Measurements from ENCODE around the gene FIGN. TPM values are rescaled to one million over a fixed set of nuclear protein-coding genes. Genes with fewer than 3 reads are reported as not detected.

Gene FIGN
- total RNA-seq, 1 donor from 2014 or later, result 12.1 TPM

DNA sequence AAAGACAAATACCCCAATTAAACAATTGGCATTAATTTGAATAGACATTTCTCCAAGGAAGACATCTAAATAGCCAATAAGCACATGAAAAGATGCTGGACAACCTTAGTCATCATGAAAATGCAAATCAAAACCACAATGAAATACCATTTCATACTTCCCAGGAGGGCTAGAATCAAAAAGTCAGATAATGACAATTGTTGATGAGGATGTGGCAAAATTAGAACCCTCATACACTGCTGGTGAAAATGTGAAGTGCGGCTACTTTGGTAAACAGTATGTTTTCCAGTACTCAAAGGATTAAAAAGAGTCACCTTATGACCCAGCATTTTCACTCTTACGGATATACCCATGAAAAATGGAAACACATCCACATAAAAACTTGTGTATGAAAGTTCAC lies 91.6 kb downstream of the FIGN start:
- DNase-seq (ENCODE audit: low spot score), result no peak
- H3K9me3 Mint-ChIP-seq (ENCODE audit: low read depth), result no peaks in the 10 kb centered on the region

DNA sequence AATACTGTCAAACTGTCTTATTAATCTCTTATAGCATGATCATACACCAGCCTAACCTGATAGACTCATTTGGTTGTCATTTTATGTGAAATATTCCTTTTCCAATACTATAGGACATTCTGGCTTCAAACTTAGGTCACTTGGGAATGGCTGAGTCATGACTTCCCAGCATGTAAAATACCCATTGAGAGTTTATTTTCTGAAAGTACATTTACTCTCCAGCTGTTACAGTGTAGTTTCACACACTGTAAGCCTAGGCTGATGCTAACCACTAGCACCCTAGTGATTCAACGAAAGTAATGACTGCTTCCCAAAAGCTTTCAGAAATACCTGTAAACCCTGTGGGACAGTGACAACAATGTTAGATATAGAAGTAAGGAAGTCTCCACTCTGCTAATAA lies 93.8 kb downstream of the FIGN start:
- H3K4me3 Mint-ChIP-seq (ENCODE audit: unreplicated experiment), result no peak overlapping the region
- no peaks in the 10 kb centered on the region for H3K36me3 Mint-ChIP-seq (ENCODE audit: low read depth)
- TF ChIP-seq, protein P1, sequence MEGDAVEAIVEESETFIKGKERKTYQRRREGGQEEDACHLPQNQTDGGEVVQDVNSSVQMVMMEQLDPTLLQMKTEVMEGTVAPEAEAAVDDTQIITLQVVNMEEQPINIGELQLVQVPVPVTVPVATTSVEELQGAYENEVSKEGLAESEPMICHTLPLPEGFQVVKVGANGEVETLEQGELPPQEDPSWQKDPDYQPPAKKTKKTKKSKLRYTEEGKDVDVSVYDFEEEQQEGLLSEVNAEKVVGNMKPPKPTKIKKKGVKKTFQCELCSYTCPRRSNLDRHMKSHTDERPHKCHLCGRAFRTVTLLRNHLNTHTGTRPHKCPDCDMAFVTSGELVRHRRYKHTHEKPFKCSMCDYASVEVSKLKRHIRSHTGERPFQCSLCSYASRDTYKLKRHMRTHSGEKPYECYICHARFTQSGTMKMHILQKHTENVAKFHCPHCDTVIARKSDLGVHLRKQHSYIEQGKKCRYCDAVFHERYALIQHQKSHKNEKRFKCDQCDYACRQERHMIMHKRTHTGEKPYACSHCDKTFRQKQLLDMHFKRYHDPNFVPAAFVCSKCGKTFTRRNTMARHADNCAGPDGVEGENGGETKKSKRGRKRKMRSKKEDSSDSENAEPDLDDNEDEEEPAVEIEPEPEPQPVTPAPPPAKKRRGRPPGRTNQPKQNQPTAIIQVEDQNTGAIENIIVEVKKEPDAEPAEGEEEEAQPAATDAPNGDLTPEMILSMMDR (IDR thresholded peaks at IDR 0.05), result no peak
- no peaks in the 10 kb centered on the region for H3K27me3 Mint-ChIP-seq (ENCODE audit: low read depth)
- no peaks in the 10 kb centered on the region for H3K9me3 Mint-ChIP-seq (ENCODE audit: low read depth)
- peaks cover 36% of the 10 kb centered on the region for H3K4me1 Mint-ChIP-seq (ENCODE audit: low read depth)
- DNase-seq (ENCODE audit: low spot score), result no peak
- H3K27ac Mint-ChIP-seq (ENCODE audit: unreplicated experiment), result peak overlapping the region; percentile 77

More for the DNA sequence above, 91.6 kb downstream of the FIGN start:
- Mint-ChIP-seq H3K27ac (ENCODE audit: unreplicated experiment) (no peak overlapping the region), H3K36me3 (ENCODE audit: low read depth) (no peaks in the 10 kb centered on the region), H3K4me3 (ENCODE audit: unreplicated experiment) (no peak overlapping the region), H3K27me3 (ENCODE audit: low read depth) (no peaks in the 10 kb centered on the region), H3K4me1 (ENCODE audit: low read depth) (peaks cover 34% of the 10 kb centered on the region)
- TF ChIP-seq, protein P1 (IDR thresholded peaks at IDR 0.05), result no peak

DNA sequence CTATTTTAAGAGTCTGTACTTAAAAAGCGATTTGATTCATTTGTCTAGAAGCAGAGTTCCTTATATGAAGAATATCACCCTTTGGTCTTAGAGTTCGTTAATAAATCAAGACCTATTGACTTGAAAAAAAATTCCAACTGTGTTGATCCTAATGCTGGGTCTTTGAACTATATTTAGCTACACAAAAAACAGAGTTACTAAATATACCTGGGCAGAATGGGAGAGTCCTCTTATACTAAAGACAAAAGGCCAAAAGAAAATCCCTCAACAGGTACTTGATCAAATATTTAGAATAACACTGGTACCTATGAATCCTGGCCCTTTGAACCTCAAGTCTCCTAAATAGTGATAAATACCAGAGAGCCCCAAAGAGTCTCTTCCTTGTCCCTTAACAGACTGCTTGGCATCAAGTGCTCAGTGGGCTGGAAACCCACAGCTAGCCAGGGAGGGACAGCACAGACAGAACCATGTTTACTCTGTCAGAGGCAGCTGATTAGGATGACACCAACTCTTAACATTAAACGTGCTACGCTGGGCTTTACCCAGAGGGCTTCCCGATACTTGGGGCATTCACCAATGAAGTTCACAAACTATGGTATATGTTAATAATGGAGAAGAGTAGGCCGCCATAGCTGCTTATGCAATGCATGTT lies 95.1 kb downstream of the FIGN start:
- DNase-seq (ENCODE audit: low spot score), result no peak
- H3K36me3 Mint-ChIP-seq (ENCODE audit: low read depth), result no peaks in the 10 kb centered on the region
- peaks cover 36% of the 10 kb centered on the region for H3K4me1 Mint-ChIP-seq (ENCODE audit: low read depth)
- no peaks in the 10 kb centered on the region for H3K27me3 Mint-ChIP-seq (ENCODE audit: low read depth)
- no peaks in the 10 kb centered on the region for H3K9me3 Mint-ChIP-seq (ENCODE audit: low read depth)
- no peak overlapping the region for H3K27ac Mint-ChIP-seq (ENCODE audit: unreplicated experiment)
- TF ChIP-seq, protein P1 (IDR thresholded peaks at IDR 0.05), result no peak
- H3K4me3 Mint-ChIP-seq (ENCODE audit: unreplicated experiment), result no peak overlapping the region

GRCh38 chr2:163637871-163638270 lies 97.9 kb downstream of the FIGN start:
- Mint-ChIP-seq H3K4me1 (ENCODE audit: low read depth) (peaks cover 36% of the 10 kb centered on the region), H3K27ac (ENCODE audit: unreplicated experiment) (no peak overlapping the region), H3K27me3 (ENCODE audit: low read depth) (no peaks in the 10 kb centered on the region), H3K4me3 (ENCODE audit: unreplicated experiment) (no peak overlapping the region), H3K36me3 (ENCODE audit: low read depth) (no peaks in the 10 kb centered on the region), H3K9me3 (ENCODE audit: low read depth) (no peaks in the 10 kb centered on the region)
- DNase-seq (ENCODE audit: low spot score), result no peak
- TF ChIP-seq, protein P1 (IDR thresholded peaks at IDR 0.05), result no peak

- no peaks in the 10 kb centered on the region for H3K27me3 Mint-ChIP-seq (ENCODE audit: low read depth)
- DNase-seq (ENCODE audit: low spot score), result no peak
- H3K9me3 Mint-ChIP-seq (ENCODE audit: low read depth), result no peaks in the 10 kb centered on the region
- no peak overlapping the region for H3K4me3 Mint-ChIP-seq (ENCODE audit: unreplicated experiment)
- TF ChIP-seq, protein P1 (IDR thresholded peaks at IDR 0.05), result no peak
- no peak overlapping the region for H3K27ac Mint-ChIP-seq (ENCODE audit: unreplicated experiment)
- H3K36me3 Mint-ChIP-seq (ENCODE audit: low read depth), result no peaks in the 10 kb centered on the region
- peaks cover 12% of the 10 kb centered on the region for H3K4me1 Mint-ChIP-seq (ENCODE audit: low read depth)
These were observed 102.5 kb downstream of the FIGN start for GRCh38 chr2:163633291-163633690.
